GM12878 (cell line): ENCODE measurements around the gene BAZ2B. TPM values are rescaled to one million over a fixed set of nuclear protein-coding genes. Genes with fewer than 3 reads are reported as not detected.

ENCODE experiments used
- ATAC-seq: fragments of 200-7000 bp; cut with Tn5 transposase; 3 replicates; pipeline ENCODE4 v1.9.1; 2020; ENCODE audit warnings: mild to moderate bottlenecking, moderate library complexity
- BruUV-seq: library from RNA; stranded (reverse); fragments of 400-500 nt; replicated peaks from 2 replicates; lab custom pipeline; 2021; lab: Mats Ljungman, UMichigan
- CTCF ChIA-PET: fragments of 300-600 bp; sonication (Branson Sonifier 250); formaldehyde crosslinking; extraction: SDS; loops from one replicate; lab custom pipeline; 2021; ENCODE audit warnings: inconsistent platforms; lab: Yijun Ruan, JAX
- POLR2A ChIA-PET: fragments of 350-600 bp; formaldehyde crosslinking; extraction: SDS; loops from one replicate; lab custom pipeline; 2021; ENCODE audit warnings: inconsistent platforms; lab: Charles Lee
- RAD21 ChIA-PET: fragments of 300-600 bp; sonication (Branson Sonifier 250); formaldehyde crosslinking; loops from one replicate; lab custom pipeline; 2023; ENCODE audit warnings: antibody characterized with exemption; ENCODE audit not compliant: unreplicated experiment; lab: Charles Lee
- SMC1A ChIA-PET: fragments of 300-600 bp; sonication (Branson Sonifier 250); formaldehyde crosslinking; loops from one replicate; lab custom pipeline; 2023; ENCODE audit not compliant: unreplicated experiment, uncharacterized antibody; lab: Charles Lee
- DNase-seq: peaks from one replicate; pipeline ENCODE4 v3.0.0-alpha.2; 2011; ENCODE audit warnings: low read depth, low spot score
- FAIRE-seq: peaks from 3 replicates; lab custom pipeline; 2011; peaks lifted over from hg19 to GRCh38; lab: Jason Lieb, UNC
- H2AFZ ChIP-seq: 2 replicates; pipeline ENCODE4 v1.6.0; 2011; ENCODE audit warnings: low read depth, low read length, control low read depth; ENCODE audit not compliant: control insufficient read depth
- H3K27ac ChIP-seq: 2 replicates; pipeline ENCODE4 v1.5.1; 2011; ENCODE audit warnings: control low read depth; ENCODE audit not compliant: control insufficient read depth, insufficient read depth
- H3K27me3 ChIP-seq, 2 experiments: replicated peaks in 1 of 2; 2 replicates each; pipeline versions ENCODE4 v1.6.0 to v1.6.1; 2011; ENCODE audit warnings: low read length in 1 of 2; ENCODE audit not compliant: control insufficient read depth in 2 of 2, insufficient read depth in 2 of 2
- H3K36me3 ChIP-seq, 2 experiments: 2 replicates each; pipeline ENCODE4 v1.5.1; 2011; ENCODE audit warnings: low read length in 1 of 2; ENCODE audit not compliant: control insufficient read depth in 2 of 2, insufficient read depth in 2 of 2
- H3K4me1 ChIP-seq: 2 replicates; pipeline ENCODE4 v1.6.1; 2011; ENCODE audit warnings: mild to moderate bottlenecking, low read length, moderate library complexity, mixed read lengths; ENCODE audit not compliant: control insufficient read depth, insufficient read depth
- H3K4me2 ChIP-seq: 2 replicates; pipeline ENCODE4 v1.6.0; 2011; ENCODE audit warnings: control low read depth; ENCODE audit not compliant: control insufficient read depth, insufficient read depth
- H3K4me3 ChIP-seq: fragments of 200-600 bp; sonication (generic); 2 replicates; pipeline ENCODE4 v1.5.1; 2016
- H3K79me2 ChIP-seq: 2 replicates; pipeline ENCODE4 v1.6.0; 2011; ENCODE audit warnings: low read length; ENCODE audit not compliant: control insufficient read depth, insufficient read depth
- H3K9ac ChIP-seq: 2 replicates; pipeline ENCODE4 v1.8.0; 2011; ENCODE audit warnings: low read length, control low read depth, mixed read lengths; ENCODE audit not compliant: control insufficient read depth, insufficient read depth
- H3K9me3 ChIP-seq: replicated peaks from 3 replicates; pipeline ENCODE4 v1.5.1; 2011; ENCODE audit warnings: mild to moderate bottlenecking, low read length; ENCODE audit not compliant: control insufficient read depth, insufficient read depth
- H4K20me1 ChIP-seq: 2 replicates; pipeline ENCODE4 v1.6.0; 2011; ENCODE audit not compliant: control insufficient read depth, insufficient read depth
- CBFB ChIP-seq: IDR thresholded peaks from 2 replicates; pipeline ENCODE4 v1.6.1; 2016; ENCODE audit warnings: antibody characterized with exemption, low read depth
- CHD2 ChIP-seq: IDR thresholded peaks from 2 replicates; pipeline ENCODE4 v1.6.1; 2011; ENCODE audit warnings: low read depth, low read length, improper control_type of control experiment, borderline replicate concordance
- HDGF ChIP-seq: fragments of 450-650 bp; IDR thresholded peaks from 2 replicates; pipeline ENCODE4 v1.6.1; 2016; ENCODE audit warnings: antibody characterized with exemption
- NFYB ChIP-seq: IDR thresholded peaks from 2 replicates; pipeline ENCODE4 v1.6.1; 2011; ENCODE audit warnings: low read depth, mild to moderate bottlenecking, low read length, improper control_type of control experiment, moderate library complexity; ENCODE audit not compliant: insufficient read depth
- PAX8 ChIP-seq: fragments of 450-650 bp; IDR thresholded peaks from 2 replicates; pipeline ENCODE4 v1.6.1; 2017; ENCODE audit warnings: mild to moderate bottlenecking, moderate library complexity
- POLR2AphosphoS5 ChIP-seq: IDR thresholded peaks from 2 replicates; pipeline ENCODE4 v1.6.1; 2011; ENCODE audit warnings: mild to moderate bottlenecking, low read length, inconsistent platforms
- SIN3A ChIP-seq: IDR thresholded peaks from 2 replicates; pipeline ENCODE4 v1.6.1; 2012; ENCODE audit warnings: low read depth, low read length, improper control_type of control experiment
- SREBF1 ChIP-seq: IDR thresholded peaks from 2 replicates; pipeline ENCODE4 v1.6.1; 2012; ENCODE audit warnings: mild to moderate bottlenecking, low read length
- TAF1 ChIP-seq: IDR thresholded peaks from 2 replicates; pipeline ENCODE4 v1.6.1; 2011; ENCODE audit warnings: mild to moderate bottlenecking, low read depth, low read length, borderline replicate concordance
- TARDBP ChIP-seq: IDR thresholded peaks from 2 replicates; pipeline ENCODE4 v1.6.1; 2016; ENCODE audit warnings: borderline replicate concordance
- ZBTB11 ChIP-seq: fragments of 450-650 bp; formaldehyde crosslinking; IDR thresholded peaks from 2 replicates; pipeline ENCODE4 v1.5.0; 2022; ENCODE audit warnings: mild to moderate bottlenecking, missing genetic modification characterization
- ZNF24 ChIP-seq: fragments of 450-650 bp; IDR thresholded peaks from 2 replicates; pipeline ENCODE4 v1.6.1; 2017; ENCODE audit warnings: antibody characterized with exemption, mild to moderate bottlenecking
- ZSCAN29 ChIP-seq: fragments of 450-650 bp; IDR thresholded peaks from 2 replicates; pipeline ENCODE4 v1.6.1; 2017; ENCODE audit warnings: mild to moderate bottlenecking, moderate library complexity
- in situ Hi-C: fragments of 300-500 bp; cut with MboI; formaldehyde crosslinking; loops from 9 replicates; pipeline ENCODE4 v1.14.3; 2018; ENCODE audit warnings: mixed read lengths
- intact Hi-C: fragments of 100-400 bp; cut with micrococcal nuclease; formaldehyde crosslinking; loops from one replicate; pipeline ENCODE4 v1.14.2; 2022; ENCODE audit not compliant: unreplicated experiment
- polyA plus RNA-seq, 11 experiments: library from polyadenylated mRNA; depleted of rRNA in 4 of 11; unstranded in 6 of 11; stranded (reverse) in 5 of 11; fragments of >200 nt; fragmentation: Nextera tagmentation in 4 of 11; fragmentation: Illumina TruSeq in 1 of 11; extraction: Ambion mirVana in 4 of 11; extraction: Trizol in 1 of 11; gene quantifications; 1 replicate in 1 of 11; 2 replicates in 10 of 11; pipeline versions ENCODE4 v1.2.1 to v1.2.3, GENCODE V29; 2011 to 2016; ENCODE audit warnings: inconsistent platforms in 2 of 11, missing spikeins in 2 of 11, low read depth in 1 of 11
- total RNA-seq, 4 experiments: library from RNA; depleted of rRNA in 3 of 4; stranded (reverse); fragments of >200 nt in 3 of 4; fragmentation: Illumina TruSeq in 1 of 4; extraction: Trizol in 1 of 4; gene quantifications; 2 replicates each; pipeline versions ENCODE4 v1.2.1 to v1.2.3, GENCODE V29; 2013 to 2021
- TF ChIP-seq, protein P1 (sequence below): IDR thresholded peaks from 2 replicates; pipeline ENCODE4 v1.6.1; 2011; ENCODE audit warnings: low read depth, mild to moderate bottlenecking, low read length, moderate library complexity, borderline replicate concordance; ENCODE audit errors: extremely low read depth
- TF ChIP-seq, protein P2 (sequence below): fragments of 450-650 bp; formaldehyde crosslinking; IDR thresholded peaks from 2 replicates; pipeline ENCODE4 v1.4.0; 2020; ENCODE audit warnings: mild to moderate bottlenecking, moderate library complexity
- TF ChIP-seq, protein P3 (sequence below): IDR thresholded peaks from 2 replicates; pipeline ENCODE4 v1.6.1; 2011; ENCODE audit warnings: borderline replicate concordance, low read depth, mild to moderate bottlenecking, moderate library complexity, mixed read lengths, low read length; ENCODE audit not compliant: insufficient read depth; ENCODE audit errors: extremely low read length

BAZ2B gene
- total and polyA plus RNA-seq, 10 of the 15 experiments (the other 5 are each of a cell fraction or from before 2014, with no cell fraction given), result 8.8 to 49.7 (median 24.7) TPM

DNA sequence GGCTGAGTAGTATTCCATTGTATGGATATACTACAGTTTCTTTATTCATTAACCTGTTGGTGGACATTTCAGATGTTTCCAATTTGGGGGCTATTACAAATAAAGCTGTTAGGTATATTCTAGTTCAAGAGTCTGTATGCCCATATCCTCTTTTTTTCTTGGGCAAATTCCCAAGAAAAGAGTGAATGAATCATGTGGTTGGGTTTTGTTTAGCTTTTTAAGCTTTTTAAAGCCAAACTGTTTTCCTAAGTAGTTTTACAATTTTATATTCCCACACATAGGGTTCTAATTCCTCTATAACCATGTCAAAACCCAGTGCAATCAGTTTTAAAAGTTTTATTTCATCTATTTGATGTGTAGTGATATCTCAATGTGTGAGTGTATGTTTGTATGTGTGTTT, 44.9 kb upstream of the BAZ2B start:
- Histone ChIP-seq H3K9ac (no peak overlapping the region), H3K79me2 (no peaks in the 10 kb centered on the region), H3K4me3 (no peak overlapping the region), H3K4me1 (0 out of 2 replicates have a peak, but pooled peaks cover 3% of the 10 kb centered on the region), H4K20me1 (no peaks in the 10 kb centered on the region), H2AFZ (no peak overlapping the region)
- ChIA-PET POLR2A (no interaction called here), SMC1A (interaction anchor here (1.1 kb wide), 1 partner anchor 20 kb away, joined by 4 read pairs; no protein-coding TSS in a partner anchor), RAD21 (no interaction called here)
- FAIRE-seq, result no peak
- no peak for DNase-seq
- in situ Hi-C loops, result no loop called here
- no peak for TF ChIP-seq TARDBP
- TF ChIP-seq CHD2, result no peak
- TF ChIP-seq PAX8, result no peak
- TF ChIP-seq POLR2AphosphoS5, result no peak
- TF ChIP-seq, protein P1, sequence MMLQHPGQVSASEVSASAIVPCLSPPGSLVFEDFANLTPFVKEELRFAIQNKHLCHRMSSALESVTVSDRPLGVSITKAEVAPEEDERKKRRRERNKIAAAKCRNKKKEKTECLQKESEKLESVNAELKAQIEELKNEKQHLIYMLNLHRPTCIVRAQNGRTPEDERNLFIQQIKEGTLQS, result no peak
- TF ChIP-seq ZNF24, result no peak
- TF ChIP-seq SIN3A, result no peak
- TF ChIP-seq CBFB, result no peak
- TF ChIP-seq NFYB, result no peak
- no peak for TF ChIP-seq ZSCAN29
- TF ChIP-seq, protein P2, sequence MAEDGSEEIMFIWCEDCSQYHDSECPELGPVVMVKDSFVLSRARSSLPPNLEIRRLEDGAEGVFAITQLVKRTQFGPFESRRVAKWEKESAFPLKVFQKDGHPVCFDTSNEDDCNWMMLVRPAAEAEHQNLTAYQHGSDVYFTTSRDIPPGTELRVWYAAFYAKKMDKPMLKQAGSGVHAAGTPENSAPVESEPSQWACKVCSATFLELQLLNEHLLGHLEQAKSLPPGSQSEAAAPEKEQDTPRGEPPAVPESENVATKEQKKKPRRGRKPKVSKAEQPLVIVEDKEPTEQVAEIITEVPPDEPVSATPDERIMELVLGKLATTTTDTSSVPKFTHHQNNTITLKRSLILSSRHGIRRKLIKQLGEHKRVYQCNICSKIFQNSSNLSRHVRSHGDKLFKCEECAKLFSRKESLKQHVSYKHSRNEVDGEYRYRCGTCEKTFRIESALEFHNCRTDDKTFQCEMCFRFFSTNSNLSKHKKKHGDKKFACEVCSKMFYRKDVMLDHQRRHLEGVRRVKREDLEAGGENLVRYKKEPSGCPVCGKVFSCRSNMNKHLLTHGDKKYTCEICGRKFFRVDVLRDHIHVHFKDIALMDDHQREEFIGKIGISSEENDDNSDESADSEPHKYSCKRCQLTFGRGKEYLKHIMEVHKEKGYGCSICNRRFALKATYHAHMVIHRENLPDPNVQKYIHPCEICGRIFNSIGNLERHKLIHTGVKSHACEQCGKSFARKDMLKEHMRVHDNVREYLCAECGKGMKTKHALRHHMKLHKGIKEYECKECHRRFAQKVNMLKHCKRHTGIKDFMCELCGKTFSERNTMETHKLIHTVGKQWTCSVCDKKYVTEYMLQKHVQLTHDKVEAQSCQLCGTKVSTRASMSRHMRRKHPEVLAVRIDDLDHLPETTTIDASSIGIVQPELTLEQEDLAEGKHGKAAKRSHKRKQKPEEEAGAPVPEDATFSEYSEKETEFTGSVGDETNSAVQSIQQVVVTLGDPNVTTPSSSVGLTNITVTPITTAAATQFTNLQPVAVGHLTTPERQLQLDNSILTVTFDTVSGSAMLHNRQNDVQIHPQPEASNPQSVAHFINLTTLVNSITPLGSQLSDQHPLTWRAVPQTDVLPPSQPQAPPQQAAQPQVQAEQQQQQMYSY (CRISPR knock-in tag), result no peak
- TF ChIP-seq HDGF, result no peak
- no peak for TF ChIP-seq TAF1
- TF ChIP-seq SREBF1, result no peak
- TF ChIP-seq, protein P3, sequence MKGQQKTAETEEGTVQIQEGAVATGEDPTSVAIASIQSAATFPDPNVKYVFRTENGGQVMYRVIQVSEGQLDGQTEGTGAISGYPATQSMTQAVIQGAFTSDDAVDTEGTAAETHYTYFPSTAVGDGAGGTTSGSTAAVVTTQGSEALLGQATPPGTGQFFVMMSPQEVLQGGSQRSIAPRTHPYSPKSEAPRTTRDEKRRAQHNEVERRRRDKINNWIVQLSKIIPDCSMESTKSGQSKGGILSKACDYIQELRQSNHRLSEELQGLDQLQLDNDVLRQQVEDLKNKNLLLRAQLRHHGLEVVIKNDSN, result no peak
- TF ChIP-seq ZBTB11 (CRISPR knock-in tag), result no peak
- TF ChIP-seq, all 136 proteins: peak for 0
- Histone ChIP-seq H3K4me2 (no peak overlapping the region), H3K27me3 (no peaks in the 10 kb centered on the region), H3K36me3 (no peaks in the 10 kb centered on the region), H3K9me3 (no peaks in the 10 kb centered on the region), H3K27ac (no peak overlapping the region)
- no TSS peak for BruUV-seq
- ATAC-seq, result no peak
- CTCF ChIA-PET, result interaction anchor here (1.5 kb wide), 1 partner anchor 23 kb away, joined by 3 read pairs; no protein-coding TSS in a partner anchor
- intact Hi-C loops, result no loop called here
